D341Med (cell line): ENCODE measurements around the gene ARVCF.

Experiments used
- DNase-seq: peaks from one replicate; pipeline ENCODE4 v3.0.0; 2012; ENCODE audit warnings: low spot score

ARVCF gene

DNA sequence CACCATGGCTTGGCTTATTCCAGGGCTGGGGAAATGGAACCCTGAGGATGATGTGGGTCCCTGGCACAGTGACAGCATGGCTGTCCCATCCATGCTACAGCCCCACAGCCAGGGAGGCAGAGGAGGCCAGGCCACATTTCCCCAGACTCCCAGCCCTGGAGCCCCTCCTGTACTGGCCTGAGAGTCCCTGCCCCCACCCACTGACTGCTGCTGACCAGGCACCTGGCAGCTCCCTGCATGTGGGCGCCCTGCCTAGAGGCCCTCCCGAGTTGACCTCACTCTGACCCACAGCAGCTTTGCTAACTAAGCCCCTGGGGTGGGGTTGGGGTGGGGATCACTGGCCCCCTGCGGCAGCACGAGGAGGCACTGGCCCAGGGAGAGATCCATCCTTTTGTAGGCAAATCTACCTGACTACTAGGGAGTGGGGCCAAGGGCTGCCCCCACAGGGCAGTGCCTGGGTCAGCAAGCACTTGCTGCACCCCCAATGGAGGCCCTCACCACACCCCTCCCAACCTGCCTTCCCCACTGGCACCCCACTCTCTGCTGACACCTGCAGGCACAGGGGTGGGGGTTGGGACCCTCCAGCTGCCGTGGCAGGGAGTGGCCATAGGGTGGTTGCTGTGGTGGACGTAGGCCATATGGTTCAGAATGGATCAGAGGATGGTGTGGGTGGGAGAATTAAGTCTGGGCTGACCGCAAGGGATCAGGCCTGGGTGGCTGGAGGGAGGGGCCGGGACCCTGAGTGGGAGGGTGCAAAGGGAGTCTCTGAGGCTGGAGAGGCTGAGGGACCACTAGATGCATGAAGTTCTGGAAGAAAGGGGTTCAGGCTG is 17.4 kb downstream of the ARVCF start:
- DNase-seq = no peak

DNA sequence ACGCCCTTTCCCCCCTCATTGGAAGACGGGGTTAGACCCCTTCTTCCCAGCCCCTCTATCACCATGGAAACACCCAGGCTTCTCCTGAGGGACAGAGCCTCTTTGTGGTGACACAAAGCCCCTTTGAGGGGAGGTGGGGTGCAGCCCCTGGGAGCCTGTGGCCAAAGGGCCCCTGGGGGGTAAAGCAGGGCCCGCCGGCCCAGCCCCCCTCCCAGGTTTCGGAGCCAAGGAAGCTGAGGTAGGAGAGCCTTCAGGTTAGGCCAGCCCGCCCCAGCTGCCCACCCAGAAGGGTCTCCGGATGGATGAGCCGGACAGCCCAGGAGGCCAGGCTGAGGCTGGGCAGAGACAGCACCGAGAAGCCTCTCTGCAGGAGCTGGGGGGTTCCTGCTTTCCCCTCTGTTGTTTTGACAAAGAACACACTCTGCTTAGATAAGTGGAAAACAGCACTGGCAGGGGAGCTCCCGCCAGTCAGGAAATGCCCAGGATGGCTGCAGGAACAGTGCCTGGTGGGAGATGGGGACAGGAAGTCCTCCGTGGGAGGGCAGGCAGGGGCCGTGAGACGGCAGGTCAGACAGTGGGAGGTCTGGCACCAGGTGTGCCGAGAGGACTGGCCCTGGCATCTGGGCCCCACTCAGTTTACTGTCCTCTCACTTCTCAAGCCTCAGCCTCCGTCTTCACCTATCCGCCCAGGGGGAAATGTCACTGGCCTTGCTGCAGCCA is 18.2 kb downstream of the ARVCF start:
- DNase-seq = no peak

DNA sequence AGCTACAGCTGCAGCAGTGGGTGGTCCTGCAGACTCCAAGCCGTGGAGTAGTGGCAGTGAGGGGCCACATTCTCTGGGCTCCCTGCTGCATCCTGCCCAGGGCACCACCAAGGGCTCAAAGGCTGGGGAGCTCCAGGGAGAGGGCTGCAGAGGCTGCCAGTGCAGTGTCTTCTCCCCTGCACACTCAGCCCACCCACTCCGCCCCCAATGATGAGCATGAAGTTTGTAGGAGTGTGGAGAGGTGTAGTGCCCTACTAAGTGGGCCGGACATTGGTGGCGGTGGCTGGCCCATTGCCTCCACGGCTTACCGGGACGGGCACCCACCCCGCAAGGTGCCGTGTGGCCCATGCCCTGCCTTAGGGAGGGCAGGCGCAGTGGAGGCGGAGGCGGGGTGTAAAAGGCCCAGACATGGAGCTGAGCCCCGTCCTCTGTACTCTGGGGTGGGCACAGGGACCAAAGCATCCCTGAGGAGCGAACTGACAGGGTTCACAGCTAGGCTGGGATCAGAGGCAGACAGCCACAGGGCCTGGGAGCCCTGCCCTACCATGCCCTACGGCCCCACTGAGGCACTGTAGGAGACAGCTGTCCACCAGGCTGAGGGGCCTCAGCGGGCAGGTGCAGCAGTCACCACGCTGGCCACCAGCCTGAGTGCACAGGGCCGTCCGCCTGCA is 18.9 kb downstream of the ARVCF start:
- DNase-seq = no peak

DNA sequence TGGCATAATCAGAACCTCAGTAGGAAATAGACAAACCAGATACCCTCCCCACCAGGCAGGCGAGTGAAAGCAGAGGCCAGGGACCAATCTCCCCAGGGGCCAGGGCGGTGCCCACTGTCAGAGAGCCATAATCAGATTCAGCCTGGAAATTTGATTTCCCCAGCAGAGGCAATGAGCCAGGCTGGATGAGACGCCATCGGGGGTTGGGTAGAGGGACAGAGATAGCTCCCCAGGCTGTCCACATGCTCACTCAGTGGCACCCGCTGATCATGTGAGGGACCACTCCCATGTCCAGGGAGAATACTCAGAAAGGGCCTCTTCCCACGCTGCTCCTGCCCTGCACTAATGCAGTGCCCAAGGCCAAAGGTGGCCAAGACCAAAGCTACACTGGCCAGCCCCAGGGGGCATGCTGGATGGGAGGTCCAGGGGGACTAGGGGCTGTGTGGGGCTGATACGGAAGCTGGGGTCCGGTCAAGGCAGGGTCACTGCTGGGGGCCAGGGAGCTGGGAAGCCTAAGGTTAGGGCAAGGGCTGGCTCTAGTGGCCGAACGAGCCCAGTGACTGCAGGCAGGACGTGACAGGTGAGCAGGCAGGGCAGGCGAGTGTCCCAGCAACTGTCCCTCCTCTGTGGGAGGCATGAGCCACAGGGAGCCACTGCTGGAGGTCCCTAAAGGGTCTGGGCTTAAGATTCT is 19.8 kb downstream of the ARVCF start:
- DNase-seq = no peak

DNA sequence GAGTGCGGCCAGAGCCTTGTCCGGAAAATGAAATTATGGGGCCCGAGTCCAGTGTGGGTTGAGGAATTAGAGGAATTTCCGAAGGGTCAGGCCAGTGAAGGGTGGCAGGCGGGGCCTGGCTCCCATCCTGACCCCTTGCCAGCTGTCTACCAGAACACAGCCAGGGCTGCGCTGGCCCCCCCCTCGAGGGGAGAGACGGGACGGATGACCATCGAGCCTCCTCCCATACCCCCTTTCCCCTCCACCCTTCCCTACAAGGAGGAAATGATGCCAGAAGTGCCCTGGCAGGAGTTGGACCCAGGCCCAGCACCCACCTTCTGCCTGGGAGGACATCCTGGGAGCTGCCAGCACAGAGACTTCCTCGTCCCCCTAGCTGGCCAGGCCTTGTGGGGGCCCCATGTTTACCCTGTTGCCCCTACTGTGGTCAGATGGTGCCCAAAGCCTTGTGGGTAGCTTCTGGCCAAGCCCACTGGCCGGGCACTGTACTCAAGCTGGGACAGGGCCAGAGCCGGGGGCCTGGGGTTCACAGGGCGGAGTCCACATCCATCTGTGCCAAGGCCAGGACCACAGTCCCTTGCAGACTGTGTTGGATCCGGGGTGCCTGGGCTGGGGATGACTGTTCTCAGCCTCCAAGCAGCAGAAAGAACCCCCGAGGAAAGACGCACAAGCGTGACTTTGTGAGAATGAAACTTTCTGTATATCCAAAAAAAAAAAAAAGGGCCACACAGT is 20.8 kb downstream of the ARVCF start:
- no peak for DNase-seq

DNA sequence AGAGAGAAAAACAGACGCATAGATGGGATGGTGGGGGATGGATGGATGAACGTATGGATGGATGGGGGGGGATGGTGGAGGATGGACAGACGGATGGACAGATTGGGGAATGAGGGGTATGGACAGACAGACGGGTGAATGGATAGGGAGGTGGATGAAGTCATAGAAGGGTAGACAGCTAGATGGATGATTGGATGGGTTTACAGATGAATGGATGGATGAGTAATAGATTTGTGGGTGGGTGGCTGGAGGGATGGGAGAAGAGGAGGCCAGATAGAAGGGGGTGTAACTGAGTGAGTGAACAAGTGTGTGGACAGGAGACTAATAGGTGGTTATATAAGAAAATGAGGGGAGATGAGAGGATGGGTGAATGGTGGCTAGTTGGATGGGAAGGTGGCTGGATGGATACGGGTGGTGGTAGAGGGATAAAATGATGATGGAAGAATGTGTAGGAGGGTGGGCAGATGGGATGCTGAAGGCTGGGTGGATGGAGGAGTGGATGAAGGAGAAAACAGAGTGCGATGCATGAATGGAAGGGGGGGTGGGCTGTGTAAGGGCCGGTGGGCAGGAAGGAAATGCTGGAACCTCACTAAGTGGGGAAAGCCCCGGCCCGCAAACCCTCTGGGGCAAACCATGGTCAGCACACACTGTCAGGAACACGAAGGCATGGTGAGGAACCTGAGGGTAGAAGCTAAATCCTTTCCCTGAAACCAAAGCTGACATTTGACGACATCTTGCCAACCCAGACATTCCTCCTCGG is 21.6 kb downstream of the ARVCF start:
- DNase-seq = no peak

DNA sequence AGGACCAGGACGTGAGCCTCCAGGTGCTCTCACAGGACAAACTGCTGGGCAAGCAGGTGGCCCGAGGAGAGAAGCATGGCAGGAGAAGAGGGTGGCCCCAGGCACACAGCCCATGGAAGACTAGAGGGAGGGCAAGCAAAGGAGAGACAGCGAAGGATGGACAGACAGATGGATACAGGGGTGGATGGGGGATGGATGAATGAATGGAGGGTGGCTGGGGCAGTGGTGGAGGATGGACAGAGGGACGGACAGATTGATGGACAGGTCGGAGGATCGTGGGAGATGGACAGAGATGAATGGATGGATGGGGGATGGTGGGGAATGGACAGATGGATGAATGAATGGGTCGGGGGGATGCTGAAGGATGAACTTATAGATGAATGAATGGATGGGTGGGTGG is 22.7 kb downstream of the ARVCF start:
- no peak for DNase-seq

DNA sequence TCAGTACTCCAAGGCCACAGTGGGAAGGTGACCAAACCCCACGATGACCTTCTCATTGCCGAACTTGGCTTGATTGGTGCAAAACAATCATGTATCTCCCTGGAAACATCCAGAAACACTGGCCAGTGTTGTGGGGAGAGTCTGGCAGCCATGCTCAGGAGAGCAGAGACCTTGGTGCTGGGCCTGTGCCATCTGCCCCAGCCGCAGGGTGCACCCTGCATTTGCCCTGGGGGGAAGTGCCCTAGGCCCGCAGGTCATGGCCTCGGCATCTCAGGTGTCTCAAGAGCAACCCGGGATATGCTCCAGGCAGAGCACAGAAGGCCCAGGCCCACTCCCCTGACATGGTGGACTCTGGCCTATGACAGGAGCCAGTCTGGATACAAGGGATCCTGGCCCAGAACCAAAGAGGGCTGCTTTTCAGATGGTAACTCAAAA is 23.7 kb downstream of the ARVCF start:
- DNase-seq = no peak

DNA sequence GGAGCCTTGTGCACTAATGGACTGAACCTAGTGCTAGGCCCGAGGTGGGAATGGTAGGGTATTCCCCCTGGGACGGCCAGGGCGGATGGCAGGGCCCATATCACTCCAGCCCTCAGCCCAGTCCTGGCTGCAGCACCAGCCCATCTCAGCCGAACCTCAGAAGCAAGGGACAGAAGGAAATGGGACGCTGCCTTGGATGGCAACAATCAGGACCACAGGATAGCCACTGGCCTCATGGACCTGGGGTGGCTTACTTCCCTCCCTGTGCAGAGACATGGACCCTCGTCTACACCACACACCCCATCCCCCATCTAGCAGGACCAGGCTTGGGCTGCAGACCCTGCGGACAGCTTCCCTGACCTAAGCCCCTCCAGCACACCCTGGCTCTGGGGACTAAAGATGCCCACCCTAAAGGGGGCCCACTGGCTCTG is 24.1 kb downstream of the ARVCF start:
- DNase-seq = no peak

DNA sequence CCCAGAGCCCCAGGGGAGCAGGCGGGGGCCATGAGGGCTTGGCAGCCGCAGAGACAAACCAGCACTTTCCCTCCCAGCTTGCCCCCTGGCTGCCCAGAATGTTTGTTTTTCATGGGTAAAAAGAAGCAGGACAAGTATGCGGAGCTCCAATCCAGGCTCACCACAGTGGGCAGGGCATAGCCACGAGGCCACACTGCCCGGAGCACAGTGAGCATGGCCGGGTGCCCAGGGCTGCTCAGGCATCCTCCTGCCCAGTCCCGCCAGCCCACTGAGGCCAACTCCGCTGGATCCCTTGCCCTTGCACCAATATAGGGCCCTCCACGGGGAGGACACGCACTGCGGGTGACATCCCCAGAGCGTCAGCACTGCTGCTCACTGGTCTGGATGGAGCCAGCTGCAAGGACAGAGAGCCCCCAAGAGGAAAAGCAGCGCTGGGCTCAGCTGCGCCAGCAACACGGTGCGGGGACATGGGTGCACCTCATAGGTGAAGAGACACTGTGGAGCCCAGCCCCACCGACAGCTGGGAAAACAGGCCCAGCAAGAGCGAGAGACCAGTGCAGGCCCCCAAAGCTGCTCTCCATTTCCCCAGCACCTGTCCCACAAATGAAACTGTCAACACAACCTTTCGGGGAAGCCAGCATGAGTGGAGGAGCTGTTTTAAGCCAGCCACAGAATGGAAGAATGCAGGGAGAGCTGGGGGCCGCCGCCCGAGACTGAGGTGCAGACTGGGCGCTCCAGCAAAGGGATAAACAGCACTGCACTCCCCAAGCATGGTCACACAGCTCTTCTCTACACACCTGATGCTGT is 24.8 kb downstream of the ARVCF start:
- no peak for DNase-seq

DNA sequence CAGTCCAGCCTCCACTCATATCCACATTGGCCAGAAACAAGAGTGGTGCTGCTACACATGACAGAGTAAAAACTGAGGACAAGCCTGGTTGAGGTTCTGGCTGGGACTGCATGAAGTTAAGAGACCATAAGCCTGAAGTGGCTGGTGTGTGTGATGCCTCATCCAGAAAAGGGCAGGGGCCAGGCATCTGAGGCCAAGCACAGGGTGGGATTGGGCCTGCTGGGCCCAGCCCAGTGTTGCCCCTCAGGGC is 25.3 kb downstream of the ARVCF start:
- no peak for DNase-seq

DNA sequence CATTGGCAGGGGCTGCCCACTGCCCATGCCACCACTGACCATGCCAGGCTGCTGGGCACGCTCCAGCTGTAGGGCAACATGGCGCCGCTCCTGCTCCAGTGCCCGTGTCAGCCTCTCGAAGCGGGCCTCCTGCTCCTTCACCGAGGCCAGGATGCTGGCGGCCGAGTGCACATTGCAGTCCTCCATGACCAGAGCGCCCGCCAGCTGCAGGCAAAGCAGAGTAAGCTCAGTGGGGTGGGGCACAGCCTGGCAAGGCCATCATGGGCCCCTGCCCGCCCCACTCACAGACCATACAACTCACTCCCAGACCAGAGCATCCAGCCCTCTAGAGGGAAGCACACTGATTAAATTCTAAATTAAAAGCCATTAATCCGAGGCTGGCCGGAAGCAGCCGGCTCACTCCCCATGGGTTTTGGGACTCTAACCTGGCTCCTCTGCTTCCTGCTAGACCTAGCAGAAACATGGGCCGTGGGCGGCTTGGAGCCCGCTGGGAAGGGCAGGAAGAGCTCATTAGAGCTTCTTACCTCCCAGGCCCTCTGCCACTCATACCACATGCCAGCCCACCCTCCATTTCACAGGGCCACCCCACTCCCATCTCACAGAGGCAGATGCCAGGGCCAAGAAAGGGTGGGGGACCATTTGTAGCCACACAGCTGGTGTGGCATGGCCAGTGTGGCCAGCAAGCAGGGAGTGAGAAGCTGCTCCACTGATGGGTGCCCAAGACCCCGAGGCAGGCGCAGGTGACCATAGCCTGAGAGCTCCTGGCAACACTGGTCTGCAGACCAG is 25.8 kb downstream of the ARVCF start:
- DNase-seq = no peak

DNA sequence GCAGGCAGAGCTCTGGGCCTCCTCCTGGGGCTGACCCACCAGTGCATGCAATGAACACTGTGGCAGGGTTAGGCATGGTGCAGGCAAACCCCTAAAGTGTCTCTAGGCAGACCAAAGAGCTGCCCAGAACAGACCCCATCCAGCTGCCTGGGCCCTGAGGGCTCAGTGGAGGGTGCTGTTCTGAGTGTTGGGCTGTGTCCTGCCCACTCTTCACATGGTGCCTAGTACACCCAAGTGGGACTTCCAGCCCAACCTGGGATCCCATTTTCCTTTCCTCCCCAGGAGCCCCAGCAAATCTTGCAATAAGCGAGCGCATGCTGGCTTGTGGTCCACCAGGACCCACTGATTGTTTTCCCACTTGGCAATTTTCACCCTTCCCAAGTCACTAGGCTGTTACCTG is 26.4 kb downstream of the ARVCF start:
- DNase-seq = no peak

DNA sequence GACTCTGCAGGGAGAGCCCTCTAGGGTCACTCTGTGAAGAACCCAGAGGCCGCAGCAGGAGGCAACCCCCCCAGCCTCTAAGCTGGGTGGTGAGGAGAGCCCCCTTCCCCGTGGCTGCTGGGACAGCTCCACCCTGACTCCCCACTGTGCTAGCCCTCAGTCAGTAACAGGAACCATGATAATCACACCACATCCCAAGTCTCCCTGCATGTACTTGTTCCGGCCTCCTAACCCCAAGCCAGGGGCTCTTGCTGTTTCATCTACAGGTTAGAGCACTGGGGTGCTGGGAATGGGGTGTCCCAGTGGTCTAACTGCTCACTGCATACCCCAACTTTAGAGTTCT is 26.9 kb downstream of the ARVCF start:
- DNase-seq = no peak

DNA sequence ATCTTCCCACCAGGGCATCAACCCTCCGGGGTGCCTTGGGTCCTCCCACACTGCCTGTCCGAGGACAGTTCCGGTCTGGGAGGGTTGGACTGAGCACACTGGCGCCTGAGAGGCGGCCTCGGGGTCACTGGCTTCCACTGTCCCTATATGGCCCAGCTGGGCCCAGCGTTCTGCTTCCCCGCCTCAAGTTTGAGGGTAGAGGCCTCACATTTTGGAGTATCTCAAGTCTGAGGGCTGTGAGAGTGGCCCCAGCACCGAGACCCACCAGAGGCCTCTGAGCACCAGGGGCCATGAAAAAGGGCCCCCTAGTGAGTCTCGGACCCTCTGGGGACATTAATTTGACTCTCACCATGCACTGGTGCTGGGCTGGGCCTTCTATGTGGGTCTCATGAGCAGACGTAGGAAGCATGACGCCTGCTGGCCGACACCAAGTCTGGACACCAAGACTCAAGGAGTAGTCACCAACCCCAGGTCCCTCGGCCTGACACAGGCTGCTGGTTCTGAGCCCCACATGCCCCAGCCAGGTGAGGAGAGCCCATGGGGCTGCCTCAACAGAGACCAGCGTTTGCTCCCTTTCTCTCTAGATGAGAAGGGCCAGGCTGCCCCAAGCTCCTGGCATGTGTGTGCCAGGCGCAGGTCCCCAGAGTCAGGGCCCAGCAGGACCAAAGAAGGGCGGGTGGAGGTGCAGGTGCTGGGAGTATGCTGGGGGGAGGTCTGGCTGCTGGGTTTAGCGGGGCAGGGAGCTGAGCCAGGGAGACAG is 27.5 kb downstream of the ARVCF start:
- no peak for DNase-seq

DNA sequence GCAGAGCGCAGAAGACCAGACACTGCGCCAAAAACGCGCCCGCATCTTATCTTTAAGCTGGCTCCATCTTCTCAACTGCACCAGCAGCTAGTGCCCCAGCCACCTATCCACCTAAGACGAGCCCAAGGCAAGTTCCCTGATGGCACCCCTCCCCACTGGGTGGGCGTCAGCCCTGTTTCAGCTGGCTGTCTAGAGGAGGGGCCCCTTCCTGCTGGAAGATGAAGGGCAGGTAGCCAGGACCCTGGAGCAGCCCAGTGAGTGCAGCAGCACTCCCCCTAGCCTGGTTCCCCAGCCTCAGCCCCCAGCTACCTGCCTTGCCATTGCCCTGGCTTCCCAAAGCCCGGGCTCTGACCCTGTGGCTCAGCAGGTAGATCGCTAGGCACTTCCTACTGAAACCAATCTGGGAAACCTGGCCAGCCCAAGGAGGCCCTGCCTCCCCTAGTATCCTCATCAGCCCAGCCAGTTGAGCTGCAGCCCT is 28.3 kb downstream of the ARVCF start:
- DNase-seq = no peak

DNA sequence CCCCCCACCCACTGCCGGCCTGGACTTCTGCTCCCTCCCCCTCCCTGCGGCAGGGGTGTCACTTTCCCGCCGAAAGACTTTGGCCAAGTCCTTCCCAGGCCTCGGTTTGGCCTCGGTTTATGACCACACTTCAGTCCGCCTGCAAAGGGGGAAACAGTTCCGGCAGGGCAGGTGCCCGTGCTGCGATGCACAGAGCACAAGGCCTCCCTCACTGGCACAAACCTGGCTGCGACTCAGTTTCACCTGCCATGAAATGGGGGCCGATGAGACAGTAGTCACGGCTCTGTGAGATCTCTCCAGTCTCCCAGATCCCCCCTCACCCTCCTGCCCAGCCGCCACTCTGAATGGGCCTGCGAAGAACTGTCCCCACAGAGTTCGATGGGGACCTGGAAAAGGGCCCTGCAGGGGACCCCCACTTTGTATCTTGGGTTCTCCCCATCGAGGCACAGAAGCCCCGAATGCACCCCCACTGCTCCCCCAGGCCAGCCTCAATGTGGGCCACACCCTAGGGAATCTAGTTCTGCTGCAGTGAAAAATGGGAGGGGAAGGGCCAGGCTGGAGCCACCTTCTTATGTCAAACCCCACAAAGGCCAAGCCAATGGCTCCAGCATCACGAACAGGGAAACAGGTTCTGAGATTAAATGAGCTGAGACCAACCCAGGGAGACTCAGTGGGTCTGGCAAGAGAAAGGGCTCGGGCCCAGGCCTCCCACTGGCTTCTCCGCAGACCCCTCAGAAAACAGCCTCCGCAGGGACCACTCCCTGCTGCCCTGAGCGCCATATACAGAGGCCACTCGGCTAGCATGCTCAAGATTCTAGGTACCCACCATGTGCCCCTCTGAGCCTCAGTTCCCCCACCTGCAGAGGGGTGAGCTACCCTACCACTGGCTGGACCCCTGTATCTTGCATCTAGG is 29.0 kb downstream of the ARVCF start:
- no peak for DNase-seq
